Tibial artery (tissue), 4 donors: Measurements from ENCODE around the gene SMAD3.

Experiments
- DNase-seq, 2 donors: peaks; one replicate each; pipeline ENCODE4 v3.0.0-alpha.2; 2019
- H3K27ac ChIP-seq, 2 donors: fragments of 200-600 bp; sonication (generic) in 1 of 2; 1 replicate in 1 of 2; 2 replicates in 1 of 2; pipeline ENCODE4 v1.5.1; 2018 to 2019; ENCODE audit warnings: mild to moderate bottlenecking in 1 of 2
- H3K27me3 ChIP-seq, 2 donors: fragments of 200-600 bp; sonication (generic) in 1 of 2; one replicate each; pipeline versions ENCODE4 v1.5.1 to v1.6.0; 2016 to 2019
- H3K36me3 ChIP-seq, 3 donors: fragments of 200-600 bp; sonication (generic) in 2 of 3; one replicate each; pipeline ENCODE4 v1.5.1; 2016 to 2019; ENCODE audit warnings: mild to moderate bottlenecking in 2 of 3
- H3K4me1 ChIP-seq, 4 donors: fragments of 200-600 bp; sonication (generic) in 2 of 4; 1 replicate in 3 of 4; 2 replicates in 1 of 4; pipeline ENCODE4 v1.5.1; 2016 to 2019
- H3K4me3 ChIP-seq, 2 donors: fragments of 200-600 bp; sonication (generic) in 1 of 2; 1 replicate in 1 of 2; 2 replicates in 1 of 2; pipeline ENCODE4 v1.5.1; 2018 to 2019; ENCODE audit warnings: mild to moderate bottlenecking in 2 of 2
- H3K9me3 ChIP-seq, 3 donors: fragments of 200-600 bp; sonication (generic) in 1 of 3; one replicate each; pipeline ENCODE4 v1.5.1; 2016 to 2019
- CTCF ChIP-seq, 2 experiments: fragments of 200-600 bp in 1 of 2; fragments of 450-650 bp in 1 of 2; IDR thresholded peaks; one replicate each; pipeline ENCODE4 v1.5.1; 2017 to 2019; ENCODE audit warnings: antibody characterized with exemption in 2 of 2, mild to moderate bottlenecking in 1 of 2, moderate library complexity in 1 of 2
- intact Hi-C: fragments of 100-400 bp; cut with DNase I; formaldehyde crosslinking; loops from one replicate; pipeline ENCODE4 v1.15.0; 2023; ENCODE audit warnings: low total_unique reads

The SMAD3 gene

GRCh38 chr15:67065531-67066005, at the start of gene SMAD3:
Gene SMAD3, plus strand, starts transcription at chr15:67065602. Its CDS starts 553 bp downstream, at chr15:67066155.
- DNase-seq, result peak; percentile 89 to 95
- intact Hi-C loops, result loop anchor here (5.0 to 10.0 kb wide), 2 partner anchors 49 to 457 kb away; partner anchors contain the start of gene C15orf61
- Histone ChIP-seq H3K9me3 (no peaks in the 10 kb centered on the region), H3K4me1 (peaks cover 0 to 33% (median 27%) of the 10 kb centered on the region in 4 donors), H3K27ac (peak within 1 kb of the TSS; percentile 90 to 93), H3K27me3 (no peaks in the 10 kb centered on the region), H3K4me3 (peak within 1 kb of the TSS; percentile 76 to 93), H3K36me3 (no peaks in the 10 kb centered on the region)
- TF ChIP-seq CTCF (IDR thresholded peaks at IDR 0.05), result no peak

- H3K4me1 ChIP-seq, result peaks cover 0 to 5% (median 0%) of the 10 kb centered on the region in 4 donors
- no peak for DNase-seq
- H3K27me3 ChIP-seq, result no peaks in the 10 kb centered on the region
- H3K9me3 ChIP-seq, result no peaks in the 10 kb centered on the region
- H3K36me3 ChIP-seq, result no peaks in the 10 kb centered on the region
- no peak overlapping the region for H3K27ac ChIP-seq
- no peak for TF ChIP-seq CTCF (IDR thresholded peaks at IDR 0.05)
- intact Hi-C loops, result no loop called here
- H3K4me3 ChIP-seq, result no peak overlapping the region
Measured at GRCh38 chr15:67017311-67017710, 48.1 kb upstream of the SMAD3 start.

GRCh38 chr15:67018026-67018425, 47.4 kb upstream of the SMAD3 start:
- no peak for TF ChIP-seq CTCF (IDR thresholded peaks at IDR 0.05)
- intact Hi-C loops, result no loop called here

GRCh38 chr15:67018441-67018840, 47.0 kb upstream of the SMAD3 start:
- intact Hi-C loops, result no loop called here
- DNase-seq, result no peak
- Histone ChIP-seq H3K9me3 (no peaks in the 10 kb centered on the region), H3K4me1 (peaks cover 0 to 5% (median under 1%) of the 10 kb centered on the region in 4 donors), H3K27me3 (no peaks in the 10 kb centered on the region), H3K4me3 (no peak overlapping the region), H3K27ac (no peak overlapping the region), H3K36me3 (no peaks in the 10 kb centered on the region)
- TF ChIP-seq CTCF (IDR thresholded peaks at IDR 0.05), result no peak

More at GRCh38 chr15:67018026-67018425, 47.4 kb upstream of the SMAD3 start:
- DNase-seq, result no peak
- Histone ChIP-seq H3K4me3 (no peak overlapping the region), H3K27ac (no peak overlapping the region), H3K27me3 (no peaks in the 10 kb centered on the region), H3K4me1 (peaks cover 0 to 5% (median 0%) of the 10 kb centered on the region in 4 donors), H3K9me3 (no peaks in the 10 kb centered on the region), H3K36me3 (no peaks in the 10 kb centered on the region)

GRCh38 chr15:67019069-67019468, 46.3 kb upstream of the SMAD3 start:
- no peak overlapping the region for H3K4me3 ChIP-seq
- intact Hi-C loops, result no loop called here
- peaks cover 0 to 7% (median 7%) of the 10 kb centered on the region in 4 donors for H3K4me1 ChIP-seq

More at GRCh38 chr15:67019069-67019468, 46.3 kb upstream of the SMAD3 start:
- Histone ChIP-seq H3K27me3 (no peaks in the 10 kb centered on the region), H3K27ac (no peak overlapping the region), H3K36me3 (no peaks in the 10 kb centered on the region), H3K9me3 (no peaks in the 10 kb centered on the region)
- DNase-seq, result no peak
- TF ChIP-seq CTCF (IDR thresholded peaks at IDR 0.05), result no peak
